H1 (cell line): ENCODE data around the gene MB.

ENCODE experiments used
- CTCF ChIP-seq, 3 experiments: IDR thresholded peaks; 1 replicate in 2 of 3; 2 replicates in 1 of 3; pipeline versions ENCODE4 v1.5.1 to v1.6.1; 2011; ENCODE audit warnings: low read length in 3 of 3, mild to moderate bottlenecking in 3 of 3, inconsistent platforms in 2 of 3, low read depth in 1 of 3, moderate library complexity in 1 of 3; ENCODE audit not compliant: insufficient read depth in 1 of 3; ENCODE audit errors: control extremely low read depth in 1 of 3
- HDAC6 ChIP-seq: IDR thresholded peaks from one replicate; pipeline ENCODE4 v1.7.1; 2012; ENCODE audit warnings: low read depth, mild to moderate bottlenecking, inconsistent platforms, low read length, moderate library complexity

DNA sequence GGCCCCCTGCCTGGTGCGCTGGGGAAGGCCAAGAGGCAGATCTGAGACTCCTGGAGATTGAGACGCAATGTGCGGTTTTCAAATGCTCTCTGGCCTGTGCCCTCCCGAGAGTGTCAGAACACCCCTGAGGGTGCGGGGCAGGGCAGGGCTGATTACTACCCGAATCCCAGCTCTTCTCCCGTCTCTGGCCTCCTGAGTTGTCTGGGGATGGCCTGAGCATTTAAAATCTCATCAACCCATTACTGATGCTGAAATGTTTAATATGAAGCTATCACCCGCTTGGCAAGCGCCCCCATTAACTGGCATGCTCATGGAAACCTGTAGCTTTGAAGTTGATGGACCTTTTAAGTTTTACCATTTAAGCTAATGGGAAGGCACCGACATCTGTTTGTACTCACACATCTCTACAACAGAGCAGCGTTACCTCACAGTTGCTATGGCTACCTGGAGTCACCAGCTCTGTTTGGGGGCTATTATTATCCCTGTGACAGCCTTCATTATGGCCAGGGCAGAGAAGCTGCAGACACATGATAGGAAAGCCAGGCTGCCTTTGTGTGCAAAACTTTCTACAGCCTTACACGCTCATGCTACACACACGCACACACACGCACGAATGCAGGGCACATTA lies 3.6 kb upstream of the MB start:
- TF ChIP-seq HDAC6: no peak
- no peak for TF ChIP-seq CTCF (IDR thresholded peaks at IDR 0.05; ENCODE audit: control extremely low read depth in 1 of 3, insufficient read depth in 1 of 3, low read depth in 1 of 3, low read length in 3 of 3)
